ENCODE data around the gene SNX32.
"Not testable (repeated sequence)": the region's sequence is repeated elsewhere in the genome, so short reads cannot be mapped to it uniquely, and the experiment has no call there.

SNX32 gene

GRCh38 chr11:65887723-65888162 is 54.0 kb downstream of the SNX32 start:
- DNase-seq, result no peak

GRCh38 chr11:65888163-65888814 is 54.5 kb downstream of the SNX32 start, which contains the start of gene FIBP:
Gene FIBP, minus strand, starts transcription at chr11:65888471. Its CDS starts 53 bp downstream, at chr11:65888418.
- DNase-seq, result peak; percentile 98

GRCh38 chr11:65890324-65891218 is 56.8 kb downstream of the SNX32 start, which contains the start of gene CCDC85B:
Gene CCDC85B, plus strand, starts transcription at chr11:65890673. Its CDS starts 111 bp downstream, at chr11:65890784.
- peak; percentile 97 for DNase-seq

- no peak for DNase-seq
These were observed 57.7 kb downstream of the SNX32 start for GRCh38 chr11:65891219-65892136.

- DNase-seq, result not testable (repeated sequence)
These were observed 58.4 kb downstream of the SNX32 start for GRCh38 chr11:65892137-65892540.

GRCh38 chr11:65892661-65893317 is 59.0 kb downstream of the SNX32 start:
- DNase-seq, result no peak

- DNase-seq, result no peak
These were observed 60.4 kb downstream of the SNX32 start for GRCh38 chr11:65894034-65894591.

GRCh38 chr11:65895482-65895981 is 61.8 kb downstream of the SNX32 start:
- no peak for DNase-seq

- DNase-seq, result no peak
These were observed 62.6 kb downstream of the SNX32 start for GRCh38 chr11:65896034-65896999.

- DNase-seq, result no peak
These were observed 63.3 kb downstream of the SNX32 start for GRCh38 chr11:65897020-65897471.

- no peak for DNase-seq
These were observed 65.0 kb downstream of the SNX32 start for GRCh38 chr11:65898656-65899355.

GRCh38 chr11:65899356-65900124 is 65.8 kb downstream of the SNX32 start:
- DNase-seq, result peak; percentile 85

GRCh38 chr11:65900125-65900898 is 66.5 kb downstream of the SNX32 start, which contains the start of gene FOSL1:
Gene FOSL1, minus strand, starts transcription at chr11:65900388. Its CDS starts 49 bp downstream, at chr11:65900339.
- peak; percentile 97 for DNase-seq

GRCh38 chr11:65900899-65901180 is 67.1 kb downstream of the SNX32 start:
- no peak for DNase-seq

GRCh38 chr11:65903068-65903481 is 69.3 kb downstream of the SNX32 start:
- peak; percentile 96 for DNase-seq

Measured in fibroblast of skin of scalp (primary cell).